Activated CD4-positive, alpha-beta T cell treated with anti-CD3 and anti-CD28 coated beads for 36 hours (primary cell): ENCODE data around the gene FOSL2. TPM values are rescaled to one million over a fixed set of nuclear protein-coding genes. Genes with fewer than 3 reads are reported as not detected.

Experiments
- ATAC-seq: fragments of 200-7000 bp; cut with Tn5 transposase; one replicate; pipeline ENCODE4 v1.10.0; 2021; ENCODE audit warnings: mild to moderate bottlenecking, moderate library complexity
- CTCF ChIA-PET: fragments of 350-600 bp; sonication (Branson Sonifier 250); formaldehyde crosslinking; loops from one replicate; lab custom pipeline; 2021; ENCODE audit warnings: antibody characterized with exemption; lab: Charles Lee
- POLR2A ChIA-PET: fragments of 350-600 bp; sonication (Branson Sonifier 250); formaldehyde crosslinking; loops from one replicate; lab custom pipeline; 2021; ENCODE audit warnings: antibody characterized with exemption, inconsistent platforms; lab: Charles Lee
- DNase-seq: peaks from one replicate; pipeline ENCODE4 v3.0.0-alpha.2; 2020
- H3K27ac Mint-ChIP-seq: one replicate; pipeline ENCODE4 v1.8.0; 2021; ENCODE audit warnings: mixed read lengths
- H3K27me3 Mint-ChIP-seq: one replicate; pipeline ENCODE4 v1.8.0; 2021; ENCODE audit warnings: mixed read lengths
- H3K36me3 Mint-ChIP-seq: one replicate; pipeline ENCODE4 v1.8.0; 2021; ENCODE audit warnings: low read depth, mixed read lengths
- H3K4me1 Mint-ChIP-seq: one replicate; pipeline ENCODE4 v1.8.0; 2021; ENCODE audit warnings: mixed read lengths
- H3K4me3 Mint-ChIP-seq: one replicate; pipeline ENCODE4 v1.8.0; 2021; ENCODE audit warnings: mild to moderate bottlenecking, moderate library complexity, mixed read lengths
- H3K9me3 Mint-ChIP-seq: one replicate; pipeline ENCODE4 v1.8.0; 2021; ENCODE audit warnings: low read depth, mixed read lengths
- intact Hi-C, 2 experiments: fragments of 100-400 bp; cut with DNase I in 1 of 2; cut with micrococcal nuclease in 1 of 2; formaldehyde crosslinking; loops; one replicate each; pipeline versions ENCODE4 v1.14.2 to v1.15.1; 2022 to 2024; cut with DNase I, micrococcal nuclease
- total RNA-seq, 2 experiments: library from RNA; stranded (reverse); gene quantifications; one replicate each; pipeline ENCODE4 v1.2.3, GENCODE V29; 2021

Gene FOSL2
- total RNA-seq, 2 experiments from 2014 or later, result 135 to 225 TPM

DNA sequence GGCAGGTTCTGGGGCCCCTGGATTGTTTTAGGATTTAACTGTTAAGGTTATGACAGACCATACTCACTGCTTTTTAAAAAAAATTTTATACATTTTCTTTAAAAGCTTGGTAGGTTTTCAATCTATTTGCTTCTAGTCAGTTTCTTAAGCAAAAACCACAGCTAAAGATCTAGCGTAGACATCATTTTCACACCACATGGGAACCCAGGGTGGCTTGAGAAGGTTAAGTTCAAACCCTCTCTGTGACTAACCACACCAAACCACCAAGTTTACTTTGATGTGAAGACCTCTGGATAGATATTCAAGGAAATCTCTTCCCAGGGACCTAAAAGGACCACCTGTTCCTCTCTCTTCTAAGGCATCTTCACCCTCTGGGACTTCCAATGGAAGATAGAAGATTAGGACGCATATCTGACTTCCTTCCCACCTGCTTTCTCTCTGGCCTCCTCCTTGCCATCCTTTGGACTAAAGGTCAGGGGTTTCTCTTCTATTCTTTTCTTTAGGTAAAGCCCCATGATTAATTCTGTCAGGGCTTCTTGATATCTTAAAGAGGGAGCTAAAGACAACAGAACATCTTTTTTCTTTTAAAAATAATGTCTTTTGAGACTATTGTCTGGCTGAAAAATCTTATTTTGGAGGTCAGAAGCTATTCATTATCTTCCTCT lies 32.3 kb downstream of the FOSL2 start:
- intact Hi-C loops, result loop anchor here (1.0 to 2.0 kb wide), 3 partner anchors 14 to 24 kb away; no protein-coding TSS in a partner anchor
- ChIA-PET CTCF (interaction anchor here (0.7 to 1.6 kb wide), 5 partner anchors 11 to 742 kb away, joined by 3 to 5 read pairs (median 3); no protein-coding TSS in a partner anchor), POLR2A (interaction anchor here (1.5 to 1.7 kb wide), 2 partner anchors 11 to 25 kb away, joined by 4 to 5 read pairs; no protein-coding TSS in a partner anchor)
- Mint-ChIP-seq H3K9me3 (no peaks in the 10 kb centered on the region), H3K4me3 (peak overlapping the region; percentile 3), H3K4me1 (peaks cover 44% of the 10 kb centered on the region), H3K27me3 (no peaks in the 10 kb centered on the region), H3K27ac (peak overlapping the region; percentile 90), H3K36me3 (peaks cover 11% of the 10 kb centered on the region)
- DNase-seq (peak; percentile 50), ATAC-seq (peak; percentile 54)

DNA sequence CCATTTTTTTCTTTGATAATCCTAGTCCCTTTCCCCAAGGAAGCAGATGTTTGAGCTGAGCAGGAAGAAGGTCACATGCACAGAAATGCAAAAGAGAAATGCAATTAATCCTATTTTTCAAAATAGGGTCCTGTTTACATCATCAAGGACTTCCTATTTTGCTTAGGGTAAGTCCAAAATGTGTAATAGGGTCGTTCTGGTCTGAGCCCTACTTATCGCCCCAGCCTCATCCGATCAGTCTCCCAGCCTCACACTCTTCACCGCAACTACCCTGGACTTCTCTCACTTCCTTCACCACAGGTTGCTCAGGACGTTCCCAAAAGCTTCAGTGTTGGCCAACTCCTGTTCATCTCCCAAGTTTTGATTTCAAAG lies 32.8 kb downstream of the FOSL2 start:
- Mint-ChIP-seq H3K4me1 (peaks cover 43% of the 10 kb centered on the region), H3K27me3 (no peaks in the 10 kb centered on the region), H3K36me3 (peaks cover 10% of the 10 kb centered on the region), H3K27ac (no peak overlapping the region), H3K4me3 (no peak overlapping the region), H3K9me3 (no peaks in the 10 kb centered on the region)
- intact Hi-C loops, result loop anchor here (2.0 kb wide), 2 partner anchors 15 to 23 kb away; no protein-coding TSS in a partner anchor
- CTCF ChIA-PET, result interaction anchor here (0.8 to 1.6 kb wide), 4 partner anchors 10 to 742 kb away, joined by 3 to 5 read pairs (median 4); no protein-coding TSS in a partner anchor
- DNase-seq (no peak), ATAC-seq (no peak)
- POLR2A ChIA-PET, result interaction anchor here (1.7 kb wide), 1 partner anchor 11 kb away, joined by 5 read pairs; no protein-coding TSS in a partner anchor

DNA sequence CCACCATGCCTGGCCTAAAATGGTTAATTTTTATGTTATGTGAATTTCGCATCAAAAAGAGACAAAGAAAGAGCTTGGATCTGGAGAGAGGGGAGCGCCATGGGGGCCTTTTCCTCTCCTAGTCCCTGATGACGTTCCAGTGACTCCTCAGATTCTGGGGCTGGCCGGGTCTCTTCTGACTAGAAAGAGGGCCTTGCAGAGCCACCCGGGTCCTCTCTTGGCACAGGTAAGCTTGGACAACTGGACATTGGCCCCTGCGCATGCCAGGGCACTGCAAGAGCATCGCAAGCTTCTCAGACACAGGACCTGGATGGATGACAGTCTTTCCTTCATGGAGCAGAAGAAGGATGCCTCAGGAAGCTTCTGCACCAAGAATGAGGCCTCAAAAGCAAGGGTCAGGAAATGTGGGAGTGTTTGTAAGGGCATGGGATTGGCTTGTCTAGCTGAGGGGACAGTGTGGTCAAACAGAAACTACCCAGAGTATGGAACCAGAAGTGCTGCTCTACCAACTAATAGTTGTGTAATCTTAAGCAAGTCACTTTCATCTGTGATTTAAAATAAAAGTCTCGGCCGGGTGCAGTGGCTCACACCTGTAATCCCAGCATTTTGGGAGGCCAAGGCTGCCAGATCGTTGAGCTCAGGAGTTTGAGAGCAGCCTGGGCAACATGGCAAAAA lies 35.2 kb downstream of the FOSL2 start:
- H3K4me1 Mint-ChIP-seq, result peaks cover 29% of the 10 kb centered on the region
- no peak for ATAC-seq
- CTCF ChIA-PET, result interaction anchor here (0.5 to 1.5 kb wide), 8 partner anchors 11 to 676 kb away, joined by 3 to 5 read pairs (median 3); no protein-coding TSS in a partner anchor
- peaks cover 1% of the 10 kb centered on the region for H3K9me3 Mint-ChIP-seq
- intact Hi-C loops, result no loop called here
- POLR2A ChIA-PET, result no interaction called here
- H3K27me3 Mint-ChIP-seq, result no peaks in the 10 kb centered on the region
- no peaks in the 10 kb centered on the region for H3K36me3 Mint-ChIP-seq
- H3K27ac Mint-ChIP-seq, result no peak overlapping the region
- H3K4me3 Mint-ChIP-seq, result no peak overlapping the region
- no peak for DNase-seq

DNA sequence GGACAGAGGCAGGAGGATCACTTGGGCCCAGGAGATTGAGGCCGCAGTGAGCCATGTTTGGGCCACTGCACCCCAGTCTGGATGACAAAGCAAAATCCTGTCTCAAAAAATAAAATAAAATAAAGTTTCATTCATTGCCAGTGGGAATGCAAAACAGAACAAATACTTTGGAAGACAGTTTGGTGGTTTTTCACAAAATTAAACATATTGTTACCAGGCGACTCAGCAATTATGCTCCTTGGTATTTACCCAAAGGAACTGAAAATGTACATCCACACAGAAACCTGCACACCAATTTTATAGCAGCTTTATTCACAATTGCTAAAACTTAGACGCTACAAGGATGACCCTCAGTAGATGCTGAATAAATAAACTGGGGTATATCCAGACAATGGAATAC lies 35.8 kb downstream of the FOSL2 start:
- no peak for DNase-seq

DNA sequence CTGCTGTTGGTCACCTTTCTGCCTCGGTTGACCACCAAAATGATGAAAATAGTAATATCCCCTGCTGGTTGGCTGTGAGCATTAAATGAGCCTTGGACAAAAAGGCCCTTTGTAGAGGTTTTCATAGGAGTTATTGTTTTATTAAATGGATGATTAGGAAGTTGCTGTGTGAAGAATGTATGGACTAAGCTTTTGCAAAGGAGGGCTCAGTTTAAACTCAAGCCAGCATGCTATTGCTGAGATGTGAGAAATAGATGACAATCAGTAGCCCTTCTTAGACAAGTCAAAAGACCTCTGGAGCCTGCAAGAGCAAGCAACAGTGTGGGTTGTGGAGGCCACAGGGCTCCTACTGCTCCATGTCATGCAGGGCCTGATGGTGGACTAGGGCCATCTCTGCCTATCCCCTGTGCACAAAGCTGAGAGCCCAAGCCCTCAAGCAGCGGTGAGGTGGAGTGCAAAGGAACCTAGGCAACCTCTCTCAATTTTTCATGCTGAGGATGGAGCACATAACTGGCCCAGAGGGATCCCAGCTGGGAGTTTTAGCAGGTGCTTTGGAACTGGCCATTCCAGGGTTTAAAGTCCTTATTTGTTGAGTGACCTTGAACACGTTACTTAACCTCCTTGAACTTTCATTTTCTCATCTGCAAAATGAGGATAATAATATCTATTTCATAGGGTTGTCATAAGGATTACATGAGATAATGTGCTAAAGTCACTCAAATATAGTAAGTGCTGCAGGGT lies 37.1 kb downstream of the FOSL2 start:
- Mint-ChIP-seq H3K9me3 (peaks cover 13% of the 10 kb centered on the region), H3K4me3 (no peak overlapping the region), H3K27ac (no peak overlapping the region), H3K36me3 (no peaks in the 10 kb centered on the region), H3K4me1 (peaks cover 16% of the 10 kb centered on the region), H3K27me3 (no peaks in the 10 kb centered on the region)
- CTCF ChIA-PET, result interaction anchor here (0.7 kb wide), 1 partner anchor 710 kb away, joined by 3 read pairs; no protein-coding TSS in a partner anchor
- ATAC-seq, result no peak
- POLR2A ChIA-PET, result no interaction called here
- intact Hi-C loops, result no loop called here
- DNase-seq, result no peak

More for the DNA sequence above, 35.8 kb downstream of the FOSL2 start:
- peaks cover 23% of the 10 kb centered on the region for H3K4me1 Mint-ChIP-seq
- H3K27ac Mint-ChIP-seq, result no peak overlapping the region
- H3K36me3 Mint-ChIP-seq, result no peaks in the 10 kb centered on the region
- CTCF ChIA-PET, result interaction anchor here (0.5 to 1.5 kb wide), 6 partner anchors 25 to 677 kb away, joined by 3 to 4 read pairs (median 3); no protein-coding TSS in a partner anchor
- peaks cover 6% of the 10 kb centered on the region for H3K9me3 Mint-ChIP-seq
- H3K27me3 Mint-ChIP-seq, result no peaks in the 10 kb centered on the region
- POLR2A ChIA-PET, result interaction anchor here (0.6 kb wide), 1 partner anchor 8 kb away, joined by 4 read pairs; no protein-coding TSS in a partner anchor
- no peak overlapping the region for H3K4me3 Mint-ChIP-seq
- intact Hi-C loops, result no loop called here
- no peak for ATAC-seq

DNA sequence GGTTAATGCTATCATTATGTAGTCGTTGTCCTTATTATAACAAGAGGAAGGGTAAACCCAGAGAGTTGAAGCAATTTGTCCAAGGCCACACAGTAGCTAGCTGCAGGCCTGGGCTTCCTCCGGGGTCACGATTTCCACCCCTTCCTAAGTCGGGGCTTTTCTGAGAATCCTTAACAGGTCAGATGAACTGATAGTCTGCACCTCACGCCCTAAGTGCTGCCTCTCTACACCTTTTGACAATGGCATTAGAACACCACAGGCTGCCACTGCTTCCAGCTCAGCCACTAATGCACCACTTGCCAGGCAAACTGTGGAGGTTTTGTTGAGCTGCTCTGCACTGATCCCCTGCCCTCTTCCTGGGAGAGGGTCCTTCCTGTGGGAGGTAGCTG lies 37.7 kb downstream of the FOSL2 start:
- DNase-seq, result no peak
- Mint-ChIP-seq H3K36me3 (no peaks in the 10 kb centered on the region), H3K4me3 (no peak overlapping the region), H3K9me3 (peaks cover 13% of the 10 kb centered on the region), H3K27ac (no peak overlapping the region), H3K4me1 (peaks cover 11% of the 10 kb centered on the region), H3K27me3 (no peaks in the 10 kb centered on the region)
- ATAC-seq, result no peak
- POLR2A ChIA-PET, result no interaction called here
- CTCF ChIA-PET, result interaction anchor here (0.7 kb wide), 1 partner anchor 710 kb away, joined by 3 read pairs; no protein-coding TSS in a partner anchor
- intact Hi-C loops, result no loop called here

DNA sequence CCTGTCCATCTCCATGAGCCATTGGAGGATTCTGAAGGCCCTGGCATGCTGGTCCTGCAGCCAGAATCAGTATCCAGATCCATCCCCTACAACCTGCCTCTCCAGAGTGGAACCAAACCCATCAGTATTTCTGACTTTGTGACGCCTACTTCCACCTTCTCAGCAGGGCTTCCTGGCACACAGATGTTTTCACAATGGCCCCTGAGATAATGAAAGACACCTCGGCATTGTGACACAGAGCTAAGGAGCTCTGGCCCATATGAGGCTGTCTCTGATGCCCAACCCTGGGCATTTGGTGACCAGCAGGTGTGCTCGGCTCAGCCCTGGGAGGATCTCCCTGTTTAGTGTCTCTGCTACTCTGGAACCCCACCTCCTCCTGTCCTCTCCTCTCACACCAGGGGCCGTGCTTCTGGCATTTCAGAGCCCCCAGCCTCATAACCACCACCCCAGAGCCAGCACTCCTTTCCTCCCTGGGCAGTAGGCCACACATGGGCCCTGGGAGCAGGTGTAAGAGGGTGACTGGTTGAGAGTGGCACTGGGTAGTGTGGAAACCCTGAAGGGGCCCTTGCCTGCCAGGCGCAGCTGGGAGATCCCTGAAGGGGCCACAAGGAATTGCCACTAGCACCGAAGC lies 38.2 kb downstream of the FOSL2 start:
- ATAC-seq, result no peak
- Mint-ChIP-seq H3K36me3 (no peaks in the 10 kb centered on the region), H3K4me1 (peaks cover 13% of the 10 kb centered on the region)

DNA sequence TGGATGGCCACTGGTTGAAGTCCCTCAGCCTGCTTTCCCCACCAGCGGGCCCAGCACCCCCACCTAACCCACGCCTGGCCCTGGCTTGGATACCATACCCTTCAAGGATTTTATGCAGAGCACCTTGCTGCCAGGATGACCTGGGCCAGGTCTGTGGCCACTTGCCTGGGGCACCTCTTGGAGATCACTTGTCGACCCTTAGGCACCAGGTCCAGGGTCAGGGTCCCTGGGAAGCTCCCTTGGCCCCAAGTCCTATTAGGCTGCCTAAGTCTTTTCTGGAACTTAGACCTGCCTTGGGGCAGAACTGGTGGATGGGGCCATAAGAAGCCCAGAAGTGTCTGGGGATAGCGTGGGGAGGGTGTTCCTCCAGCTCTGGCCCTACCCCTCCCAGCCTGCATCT lies 39.1 kb downstream of the FOSL2 start:
- ATAC-seq, result no peak
- intact Hi-C loops, result no loop called here
- CTCF ChIA-PET, result interaction anchor here (0.7 kb wide), 1 partner anchor 708 kb away, joined by 3 read pairs; no protein-coding TSS in a partner anchor
- Mint-ChIP-seq H3K4me1 (peaks cover 17% of the 10 kb centered on the region), H3K4me3 (no peak overlapping the region), H3K27me3 (no peaks in the 10 kb centered on the region), H3K27ac (peak overlapping the region; percentile 37), H3K9me3 (peaks cover 13% of the 10 kb centered on the region), H3K36me3 (no peaks in the 10 kb centered on the region)
- POLR2A ChIA-PET, result no interaction called here
- no peak for DNase-seq

More for the DNA sequence above, 38.2 kb downstream of the FOSL2 start:
- CTCF ChIA-PET, result interaction anchor here (0.7 kb wide), 2 partner anchors 707 to 711 kb away, joined by 3 read pairs; no protein-coding TSS in a partner anchor
- intact Hi-C loops, result no loop called here
- Mint-ChIP-seq H3K4me3 (no peak overlapping the region), H3K27me3 (no peaks in the 10 kb centered on the region), H3K27ac (no peak overlapping the region), H3K9me3 (peaks cover 13% of the 10 kb centered on the region)
- DNase-seq, result no peak
- POLR2A ChIA-PET, result no interaction called here

DNA sequence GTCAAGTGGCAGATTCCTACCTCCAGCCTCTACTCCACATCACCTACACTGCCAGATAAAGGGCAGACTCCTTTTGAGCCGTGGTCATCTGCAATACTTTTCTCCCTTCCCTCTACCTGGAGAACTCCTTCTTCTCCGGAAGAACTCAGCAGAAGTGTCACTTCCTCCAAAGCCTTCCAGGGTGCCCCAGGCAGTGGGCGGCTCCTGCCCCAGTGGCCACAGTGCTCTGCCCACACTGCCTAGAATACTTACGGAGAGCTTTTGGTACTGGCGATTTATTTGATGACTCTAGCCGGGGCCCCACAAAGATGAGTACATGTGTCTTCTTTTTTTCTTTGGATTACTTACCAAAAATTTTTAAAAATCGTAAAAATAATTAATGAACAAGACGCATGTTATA lies 39.7 kb downstream of the FOSL2 start:
- intact Hi-C loops, result no loop called here
- ATAC-seq (no peak), DNase-seq (no peak)
- no peaks in the 10 kb centered on the region for H3K36me3 Mint-ChIP-seq
- no peak overlapping the region for H3K27ac Mint-ChIP-seq
- CTCF ChIA-PET, result interaction anchor here (1.1 kb wide), 1 partner anchor 12 kb away, joined by 3 read pairs; no protein-coding TSS in a partner anchor
- no peaks in the 10 kb centered on the region for H3K27me3 Mint-ChIP-seq
- POLR2A ChIA-PET, result no interaction called here
- peaks cover 17% of the 10 kb centered on the region for H3K4me1 Mint-ChIP-seq
- no peak overlapping the region for H3K4me3 Mint-ChIP-seq
- peaks cover 13% of the 10 kb centered on the region for H3K9me3 Mint-ChIP-seq

DNA sequence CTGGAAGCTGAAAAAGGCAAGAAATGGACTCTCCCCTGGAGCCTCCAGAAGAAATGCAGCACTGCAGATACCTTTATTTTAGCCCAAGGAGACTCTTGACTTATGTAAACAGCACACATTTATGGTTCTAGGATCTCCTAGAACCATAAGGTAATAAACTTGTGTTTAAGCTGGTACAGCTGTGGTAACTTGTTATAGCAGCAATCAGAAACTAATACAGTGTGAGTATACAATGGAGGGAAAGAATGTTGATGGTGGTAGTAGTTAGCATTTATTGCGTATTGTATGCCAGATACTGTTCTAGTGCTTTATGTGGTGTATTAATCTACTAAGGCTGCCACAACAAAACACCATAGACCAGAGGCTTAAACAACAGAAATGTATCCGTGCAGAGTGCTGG lies 40.6 kb downstream of the FOSL2 start:
- intact Hi-C loops, result no loop called here
- POLR2A ChIA-PET, result no interaction called here
- CTCF ChIA-PET, result interaction anchor here (0.6 to 1.1 kb wide), 2 partner anchors 11 to 65 kb away, joined by 3 read pairs; no protein-coding TSS in a partner anchor
- Mint-ChIP-seq H3K4me3 (no peak overlapping the region), H3K27ac (no peak overlapping the region), H3K4me1 (peaks cover 17% of the 10 kb centered on the region), H3K9me3 (peaks cover 13% of the 10 kb centered on the region), H3K27me3 (no peaks in the 10 kb centered on the region), H3K36me3 (no peaks in the 10 kb centered on the region)
- no peak for ATAC-seq
- DNase-seq, result no peak
